ENCODE measurements around the gene PLXNA4.

- TF ChIP-seq CTCF (IDR thresholded peaks at IDR 0.05; ENCODE audit: low read length) (no peak), EZH2 (IDR thresholded peaks at IDR 0.05; ENCODE audit: borderline replicate concordance, low read length) (no peak)
Measured at GRCh38 chr7:132123773-132124172, 452.5 kb downstream of the PLXNA4 start.
